Stimulated activated CD4-positive, alpha-beta T cell treated with anti-CD3 and anti-CD28 coated beads, Interleukin-4, amount 100 ng/mL, for 4 hours (primary cell): ENCODE measurements around the gene CCDC187.
A peak's percentile ranks its signal among the peaks of the same experiment; 100 is the strongest.
"Not testable (repeated sequence)": the region's sequence is repeated elsewhere in the genome, so short reads cannot be mapped to it uniquely, and the experiment has no call there.

ENCODE experiments used
- DNase-seq, 2 experiments: peaks; one replicate each; pipeline ENCODE4 v3.0.0-alpha.2; 2020

CCDC187 gene

DNA sequence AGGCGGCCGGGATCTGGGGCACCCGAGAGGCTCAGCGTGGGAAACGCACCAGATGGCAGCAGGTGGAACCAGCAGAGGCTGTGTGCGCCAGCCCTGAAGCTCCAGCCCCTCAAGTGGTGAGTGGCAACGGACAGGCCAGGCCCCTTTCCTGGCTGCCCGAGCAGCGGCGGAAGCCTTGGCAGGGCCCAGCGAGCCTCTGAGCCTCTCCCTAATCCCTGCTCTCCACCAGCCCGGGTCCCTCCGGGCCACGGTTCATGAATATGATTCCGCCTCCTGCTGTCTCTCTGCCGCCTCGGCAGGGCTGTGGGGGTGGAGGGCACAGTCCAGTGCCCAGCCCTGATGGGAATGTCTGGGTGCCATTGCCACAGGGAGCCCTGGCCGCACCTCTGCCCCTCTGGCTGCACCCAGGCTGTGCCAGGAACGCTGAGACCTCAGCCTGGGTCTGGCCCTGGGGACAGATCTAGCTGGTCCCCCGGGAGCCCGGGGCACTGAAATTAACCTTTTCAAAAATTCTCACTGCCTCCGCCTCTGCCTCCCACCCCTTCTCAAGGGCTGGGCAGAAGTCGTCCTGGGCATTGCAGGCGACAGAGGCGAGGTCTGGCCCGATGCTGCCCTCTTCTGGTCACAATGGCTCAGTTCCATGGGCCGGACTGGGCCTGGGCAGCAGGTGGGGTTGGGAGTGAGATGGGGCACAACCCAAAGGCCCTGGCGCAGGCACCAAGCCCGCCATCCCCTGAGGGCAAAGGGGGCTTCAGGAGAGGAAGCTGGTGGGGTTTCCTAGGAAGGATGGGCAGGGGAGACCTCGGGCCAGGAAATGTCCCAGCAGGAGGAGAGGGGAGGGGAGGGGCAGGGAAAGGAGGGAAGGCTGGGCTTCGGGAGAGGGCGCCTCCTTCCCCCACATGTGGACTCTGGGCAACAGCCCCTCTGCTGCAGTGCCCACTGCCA, 20.3 kb downstream of the CCDC187 start:
- DNase-seq: peak; percentile 66 to 69

DNA sequence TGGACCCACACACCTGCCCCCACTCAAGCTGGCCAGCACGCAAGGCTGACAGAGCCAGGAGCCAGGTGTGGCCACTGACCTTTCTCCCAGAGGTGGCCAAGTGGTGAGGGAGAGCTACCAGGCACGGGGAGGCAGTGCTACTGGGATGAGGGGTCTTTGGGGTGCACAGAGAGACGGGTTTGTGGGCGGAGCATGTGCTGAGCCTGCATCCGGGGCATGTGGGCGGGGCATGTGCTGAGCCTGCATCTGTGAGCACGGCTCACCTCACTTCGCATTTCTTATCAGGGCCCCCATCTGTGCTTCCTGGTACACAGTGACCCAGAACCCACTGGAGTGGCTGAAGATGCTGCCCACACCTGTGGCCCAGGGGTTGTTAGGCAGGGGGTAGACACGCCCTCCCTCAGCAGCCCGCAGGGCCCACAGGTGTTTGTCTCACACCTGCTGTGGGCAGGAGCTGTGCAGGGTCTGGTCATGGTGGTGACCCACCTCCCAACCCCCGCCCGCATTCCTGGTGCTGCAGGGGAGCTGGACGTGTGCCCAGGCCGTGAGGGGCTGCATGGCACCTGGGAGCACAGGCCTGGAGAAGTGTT, 21.5 kb downstream of the CCDC187 start:
- no peak for DNase-seq

DNA sequence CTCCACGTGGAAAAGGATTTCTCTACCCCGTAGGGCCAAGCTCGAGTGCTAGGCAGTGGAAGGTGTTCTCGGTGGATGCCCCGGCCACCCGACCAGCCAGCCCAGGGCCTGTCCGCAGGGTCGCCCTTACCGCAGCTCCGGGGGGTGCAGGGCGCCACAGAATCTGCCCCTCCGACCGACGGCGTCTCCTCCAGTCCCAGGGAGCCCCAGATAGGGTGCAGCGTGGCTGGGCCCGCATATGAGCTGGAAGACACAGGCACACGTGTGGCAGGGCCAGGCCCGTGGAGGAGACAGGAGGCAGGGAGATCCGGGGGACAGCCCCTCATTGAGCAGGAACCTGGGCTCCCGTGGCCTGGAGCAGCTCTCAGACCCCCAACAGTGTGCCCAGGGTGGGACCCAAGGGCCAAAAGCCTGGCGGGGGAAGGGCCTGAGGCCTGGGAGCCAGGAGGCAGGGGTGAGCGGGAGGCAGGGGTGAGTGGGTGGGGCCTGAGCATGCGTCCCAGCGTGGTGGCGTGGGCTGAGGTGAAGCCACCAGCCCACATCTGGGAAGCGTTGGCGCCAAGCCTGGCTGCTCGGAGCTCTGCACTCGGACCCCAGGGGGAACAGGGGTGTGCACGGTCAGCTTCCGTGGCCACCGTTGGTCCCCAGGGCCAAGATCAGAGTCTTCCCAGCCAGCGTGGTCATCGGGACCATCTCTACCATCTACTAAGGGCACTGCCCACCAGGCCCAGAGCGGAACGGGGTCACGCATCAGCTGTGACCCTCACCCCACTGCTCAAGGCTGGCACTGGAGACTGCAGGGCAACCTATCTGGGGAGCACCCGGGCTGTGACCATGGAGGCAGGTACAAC, 22.2 kb downstream of the CCDC187 start:
- no peak for DNase-seq

DNA sequence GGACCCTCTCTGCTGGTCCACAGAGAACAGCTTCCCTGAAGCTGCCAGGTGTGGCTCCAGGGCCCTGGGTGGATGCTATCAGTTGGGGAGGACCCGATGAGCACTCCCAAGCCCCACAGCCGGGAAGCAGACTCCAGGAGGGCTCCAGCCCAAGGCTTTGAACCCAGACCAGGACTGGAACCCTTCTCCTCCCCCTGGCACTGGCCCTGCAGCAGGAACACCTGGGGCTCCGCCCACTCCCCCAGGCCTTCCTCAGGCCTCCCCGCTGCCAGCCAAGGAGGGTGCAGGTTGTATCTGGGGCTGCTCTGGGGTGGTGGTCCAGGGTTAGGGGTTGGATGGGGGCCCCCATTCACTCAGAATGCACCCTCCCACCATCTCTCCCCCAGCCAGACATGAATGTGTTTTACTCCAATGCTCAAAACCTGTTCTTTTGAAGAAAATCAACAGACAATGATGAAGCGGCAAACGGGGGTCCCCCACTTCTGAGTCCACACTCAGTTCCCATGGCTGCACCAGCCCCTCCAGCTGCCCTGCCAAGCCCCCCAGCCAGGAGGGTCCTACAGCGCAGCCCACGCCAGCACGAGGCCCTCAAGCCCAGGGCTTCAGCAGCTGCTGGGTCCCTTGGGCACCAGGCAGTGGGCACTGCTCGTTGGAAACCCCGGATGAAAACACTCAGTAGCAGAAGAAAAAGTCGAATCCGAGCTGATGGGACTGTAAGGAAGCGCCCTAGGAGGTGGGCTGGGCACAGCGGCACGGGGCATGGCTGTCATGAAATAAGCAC, 23.2 kb downstream of the CCDC187 start:
- DNase-seq: no peak

DNA sequence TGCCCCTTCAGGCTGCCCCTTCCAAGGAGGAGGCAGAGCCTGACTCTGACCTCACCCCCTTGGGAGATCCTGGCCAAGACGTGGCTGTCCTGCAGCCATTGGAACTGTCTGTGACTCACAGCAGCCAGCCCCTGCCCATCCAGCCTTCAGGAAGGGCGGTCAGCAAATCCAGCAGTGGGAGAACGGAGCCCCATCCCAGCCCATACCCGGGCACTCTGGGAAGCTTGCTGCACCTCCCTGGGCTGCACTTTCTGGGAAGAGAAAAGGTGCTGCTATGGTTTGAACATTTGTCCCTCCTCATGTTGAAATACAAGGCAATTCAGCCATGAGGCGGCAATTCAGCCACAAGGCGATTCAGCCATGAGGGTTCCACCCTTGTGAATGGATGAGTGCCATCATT, 24.4 kb downstream of the CCDC187 start:
- DNase-seq: no peak

DNA sequence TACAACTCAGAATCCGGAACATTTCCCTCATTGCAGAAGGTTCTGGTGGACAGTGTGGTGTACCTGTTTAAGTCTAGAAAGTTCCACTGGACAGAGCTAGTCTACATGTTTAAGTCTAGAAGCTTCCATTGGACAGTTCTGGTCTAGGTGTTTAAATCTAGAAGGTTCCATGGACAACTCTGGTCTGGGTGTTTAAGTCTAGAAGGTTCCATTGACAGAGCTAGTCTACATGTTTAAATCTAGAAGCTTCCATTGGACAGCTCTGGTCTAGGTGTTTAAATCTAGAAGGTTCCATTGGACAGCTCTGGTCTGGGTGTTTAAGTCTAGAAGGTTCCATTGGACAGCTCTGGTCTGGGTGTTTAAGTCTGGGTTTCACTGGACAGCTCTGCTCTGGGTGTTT, 25.0 kb downstream of the CCDC187 start:
- DNase-seq: no peak

DNA sequence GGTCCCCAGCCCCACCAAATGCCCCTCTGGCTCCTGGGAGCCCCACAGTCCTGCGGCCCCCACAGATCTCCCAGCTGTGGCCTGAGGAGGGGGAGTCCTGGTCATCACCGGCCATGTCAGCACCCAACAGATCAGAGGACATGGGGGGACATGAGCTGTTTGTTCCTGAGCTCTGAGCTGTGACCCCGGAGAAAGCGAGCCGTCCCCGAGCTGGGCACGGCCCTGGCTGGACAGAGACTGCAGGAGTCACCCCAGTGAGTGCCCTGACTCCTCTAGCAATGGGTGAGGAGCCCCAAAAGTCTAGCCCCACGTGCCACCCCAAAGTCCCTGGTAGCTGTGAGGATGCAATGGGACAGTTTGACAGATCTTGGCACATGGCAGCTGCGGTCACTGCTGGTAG, 25.7 kb downstream of the CCDC187 start:
- no peak for DNase-seq

DNA sequence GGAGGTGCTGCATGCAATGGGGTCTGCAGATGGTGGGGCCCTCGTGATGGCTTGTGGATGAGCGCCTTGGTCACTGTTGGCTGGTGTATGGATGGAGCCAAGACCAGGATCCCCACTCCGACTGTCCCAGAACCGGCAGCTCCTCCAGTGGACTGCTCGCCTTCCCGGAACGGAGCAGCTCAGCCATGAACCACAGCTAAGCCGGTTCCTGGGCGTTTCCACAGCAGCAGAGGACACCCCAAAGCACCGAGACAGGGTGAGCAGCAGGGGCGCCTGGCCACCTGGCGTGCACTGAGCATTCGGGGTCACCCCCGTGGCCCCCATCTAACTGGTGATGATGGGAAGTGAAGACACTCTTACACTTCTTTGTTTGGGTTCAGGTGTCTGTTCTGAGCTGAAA, 26.1 kb downstream of the CCDC187 start:
- no peak for DNase-seq

DNA sequence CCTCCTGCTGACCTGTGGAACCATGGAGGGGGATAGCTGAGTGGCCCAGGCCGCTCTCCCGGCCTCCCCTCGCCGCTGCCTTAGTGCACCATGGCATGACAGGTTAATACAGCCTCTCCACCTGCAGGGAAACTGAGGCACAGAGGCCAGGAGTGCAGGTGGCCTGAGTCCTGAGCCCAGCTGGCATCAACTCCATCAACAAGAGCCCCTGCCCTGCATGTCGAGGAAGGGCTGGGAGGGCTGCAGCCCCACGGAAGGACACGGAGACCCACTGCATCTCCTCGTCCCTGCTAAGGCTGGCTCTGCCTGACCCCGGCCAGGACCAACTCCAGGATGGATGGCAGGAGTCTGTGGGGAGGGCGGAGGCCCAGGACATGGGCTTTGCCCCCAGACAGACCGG, 27.2 kb downstream of the CCDC187 start:
- no peak for DNase-seq

DNA sequence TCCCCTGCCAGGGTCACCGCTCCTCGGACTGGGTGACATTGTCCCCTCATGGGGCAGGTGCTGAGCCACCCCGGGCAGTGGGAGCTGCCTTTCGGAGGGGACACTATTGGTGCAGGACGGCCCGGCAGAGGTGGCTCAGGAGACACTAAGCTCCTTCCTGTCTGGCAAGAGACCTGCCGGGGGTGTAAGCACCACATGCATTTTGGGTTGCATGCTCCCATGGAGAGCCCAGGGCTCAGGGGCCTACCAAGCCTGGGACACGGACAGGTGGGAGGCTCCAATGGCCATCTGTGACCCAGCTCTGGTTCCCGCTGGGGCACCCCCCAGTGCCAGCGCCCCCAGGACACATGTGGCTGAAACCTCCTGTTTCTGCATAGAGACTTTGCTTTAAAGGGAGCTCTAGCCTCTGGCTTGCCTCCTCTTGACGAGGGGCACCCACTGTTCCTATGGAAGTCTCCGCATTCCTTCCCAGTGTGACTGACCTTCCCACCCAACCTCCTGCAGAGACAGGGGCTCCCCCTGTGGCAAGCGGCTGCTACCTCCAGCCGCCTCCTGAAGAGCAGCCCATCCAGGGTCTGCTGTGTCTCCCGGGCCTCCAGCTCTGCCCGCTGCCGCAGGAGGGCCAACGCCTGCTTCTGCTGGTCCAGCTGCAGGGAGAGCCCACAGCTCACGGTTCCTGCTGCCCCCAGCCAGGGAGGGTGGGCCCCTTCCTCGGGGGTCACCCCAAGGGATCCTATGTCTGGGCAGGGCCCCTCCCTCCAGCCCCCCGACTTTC, 28.1 kb downstream of the CCDC187 start:
- DNase-seq: no peak

DNA sequence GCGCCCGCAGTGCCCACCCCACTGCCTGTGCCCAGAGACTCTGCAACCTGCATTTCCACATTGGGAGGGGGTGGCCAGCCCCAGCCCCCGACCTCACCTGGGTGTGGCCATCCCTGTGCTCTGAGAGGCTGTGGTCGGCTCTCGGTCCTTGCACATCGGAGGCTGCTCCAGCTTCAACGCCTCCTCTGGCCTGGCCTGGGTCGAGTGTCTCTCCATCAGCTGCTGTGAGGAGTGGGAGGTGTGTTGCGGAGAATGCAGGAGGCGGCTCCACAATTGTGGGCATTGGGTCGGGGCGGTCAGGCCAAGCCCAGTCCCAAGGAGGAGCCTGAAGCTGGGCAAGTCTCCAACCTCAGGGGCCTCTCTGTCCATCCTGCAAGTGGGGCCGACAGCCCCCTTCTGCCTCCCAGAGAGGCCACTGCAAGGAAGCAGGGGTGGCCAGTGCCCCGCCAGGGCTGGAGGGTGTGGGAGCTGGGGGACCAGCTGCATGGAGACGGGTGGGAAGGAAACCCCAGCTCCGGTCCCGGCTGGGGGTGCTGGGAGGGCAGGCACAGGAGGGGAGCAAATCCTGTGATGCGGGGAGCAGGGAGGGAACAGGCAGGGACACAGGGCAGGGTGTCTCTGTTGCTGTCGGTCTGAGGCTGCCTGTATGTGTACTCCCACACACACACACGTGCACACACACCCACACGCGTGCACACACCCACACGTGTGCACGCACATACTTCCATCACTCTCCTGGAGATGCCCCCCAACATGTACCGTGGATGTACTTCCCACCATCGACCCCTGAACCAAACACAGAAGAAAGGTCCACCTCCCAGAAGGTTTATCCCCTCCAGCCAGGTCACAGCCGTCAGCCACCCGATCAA, 28.9 kb downstream of the CCDC187 start:
- DNase-seq: no peak

DNA sequence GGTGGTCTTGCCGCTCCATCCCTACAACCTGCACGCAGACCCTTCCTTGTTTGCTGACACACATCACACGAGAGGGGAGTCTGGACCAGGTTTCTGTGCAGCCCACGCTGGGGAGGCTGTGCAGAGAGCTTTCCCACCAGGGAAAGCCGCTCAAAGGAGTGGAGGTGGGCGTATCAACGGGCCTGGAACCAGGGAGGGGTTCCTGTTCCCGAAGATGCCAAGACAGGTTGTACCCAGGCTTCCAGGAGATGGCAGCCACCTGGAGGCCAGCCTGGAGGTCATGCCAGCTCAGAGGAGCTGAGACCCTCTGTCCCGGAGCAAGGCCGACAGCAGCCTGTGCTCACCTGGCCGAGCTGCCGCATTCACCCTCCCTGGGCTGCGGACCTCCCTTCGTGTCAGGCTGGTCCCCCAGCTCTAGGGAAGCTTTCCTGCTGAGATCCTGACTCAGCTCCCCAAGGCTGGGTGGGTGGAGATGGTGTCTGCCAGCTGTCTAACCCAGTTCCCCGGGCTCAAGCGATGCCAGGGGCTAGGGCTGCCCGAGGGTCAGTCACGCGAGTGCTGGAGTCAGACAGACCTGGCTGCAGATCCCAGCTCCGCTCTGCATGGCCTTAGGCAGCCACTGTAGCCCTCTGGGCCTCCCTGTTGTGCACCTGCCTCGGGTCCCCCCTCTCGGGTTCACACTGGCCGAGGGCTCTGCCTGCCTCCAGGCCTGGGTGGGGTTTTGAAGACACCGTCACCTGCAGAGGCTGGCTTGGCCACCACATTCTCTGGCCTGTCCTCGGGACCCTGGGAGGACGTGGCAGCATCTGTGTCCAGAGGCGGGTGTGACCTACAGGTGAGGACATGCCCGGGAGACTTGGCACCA, 29.7 kb downstream of the CCDC187 start:
- no peak for DNase-seq

DNA sequence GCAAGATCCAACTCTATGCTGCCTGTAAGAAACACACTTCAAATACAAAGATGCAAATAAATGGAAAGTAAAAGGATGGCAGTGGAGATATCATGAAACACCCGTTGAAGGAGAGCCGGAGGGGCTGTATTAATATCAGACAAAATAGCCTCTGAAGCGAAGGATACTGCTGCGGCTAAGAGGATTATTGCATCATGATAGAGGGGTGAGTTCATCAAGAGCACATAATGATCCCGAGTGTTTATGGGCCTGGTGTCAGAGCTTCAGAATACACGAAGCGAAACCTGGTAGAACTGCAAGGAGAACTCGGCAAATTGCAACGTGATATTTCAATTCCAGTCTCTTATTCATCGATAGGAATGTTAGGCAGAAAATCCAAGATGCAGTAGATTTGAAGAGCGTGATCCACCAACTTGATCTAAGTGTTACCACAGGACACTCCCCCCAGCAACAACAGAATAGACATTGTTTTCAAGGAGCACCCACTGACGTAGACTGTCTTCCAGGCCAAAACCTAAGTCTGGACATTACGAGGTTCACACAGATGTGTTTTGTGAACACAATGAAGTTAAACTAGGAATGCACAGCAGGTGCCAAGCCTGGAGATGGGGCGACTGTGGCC, 30.5 kb downstream of the CCDC187 start:
- DNase-seq: no peak

DNA sequence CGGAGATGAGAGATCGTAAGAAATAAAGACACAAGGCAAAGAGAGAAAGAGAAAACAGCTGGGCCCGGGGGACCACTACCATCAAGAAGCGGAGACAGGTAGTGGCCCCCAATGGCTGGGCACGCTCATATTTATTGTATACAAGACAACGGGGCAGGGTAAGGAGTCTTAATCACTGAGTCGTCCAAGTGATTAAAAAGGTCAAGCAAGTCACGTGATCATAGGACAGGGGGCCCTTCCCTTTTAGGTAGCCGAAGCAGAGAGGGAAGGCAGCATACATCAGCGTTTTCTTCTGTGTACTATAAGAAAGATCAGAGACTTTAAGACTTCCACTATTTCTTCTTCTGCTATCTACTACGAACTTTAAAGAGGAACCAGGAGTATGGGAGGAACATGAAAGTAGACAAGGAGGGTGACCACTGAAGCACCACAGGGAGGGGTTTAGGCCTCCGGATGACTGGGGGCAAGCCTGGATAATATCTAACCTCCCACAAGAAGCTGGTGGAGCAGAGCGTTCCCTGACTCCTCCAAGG, 33.7 kb downstream of the CCDC187 start:
- DNase-seq: no peak

DNA sequence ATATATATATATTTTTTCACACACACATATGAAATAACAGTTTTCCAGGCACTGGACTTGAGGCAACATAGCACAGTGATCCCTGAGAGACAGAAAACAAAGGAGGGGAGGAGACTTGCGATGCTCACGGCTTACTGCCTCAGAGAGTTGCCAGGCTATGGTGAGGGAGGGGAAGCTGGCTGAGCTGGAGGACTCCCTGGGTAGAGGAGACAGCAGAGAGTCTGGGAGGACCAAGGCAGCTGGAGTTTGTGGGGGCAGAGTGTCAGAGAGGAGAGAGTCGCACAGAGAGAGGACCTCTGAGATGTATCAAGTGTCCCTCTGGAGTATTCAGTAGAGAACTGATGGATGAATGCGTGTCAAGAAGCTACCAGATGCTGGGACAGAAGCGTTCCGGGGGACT, 35.2 kb downstream of the CCDC187 start:
- DNase-seq: no peak

DNA sequence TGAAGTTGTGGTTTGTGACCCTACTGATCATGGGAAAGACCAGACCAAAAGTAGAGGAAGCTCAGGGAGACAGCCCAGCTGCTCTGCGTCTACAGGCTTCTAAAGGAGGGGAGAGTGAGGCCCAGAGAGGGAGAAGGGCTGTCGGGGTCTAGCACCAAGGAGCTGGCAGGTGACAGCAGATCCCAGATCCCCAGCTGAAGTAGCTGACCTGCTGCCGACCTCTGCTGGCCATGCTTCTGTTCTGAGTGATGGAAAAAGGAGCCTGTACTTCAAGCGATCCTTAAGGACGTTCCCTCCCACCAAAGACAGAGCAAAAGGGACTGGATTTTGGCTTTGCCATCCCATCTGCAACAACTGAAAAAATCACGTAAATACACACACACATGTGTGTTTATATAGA, 35.6 kb downstream of the CCDC187 start:
- DNase-seq: no peak

DNA sequence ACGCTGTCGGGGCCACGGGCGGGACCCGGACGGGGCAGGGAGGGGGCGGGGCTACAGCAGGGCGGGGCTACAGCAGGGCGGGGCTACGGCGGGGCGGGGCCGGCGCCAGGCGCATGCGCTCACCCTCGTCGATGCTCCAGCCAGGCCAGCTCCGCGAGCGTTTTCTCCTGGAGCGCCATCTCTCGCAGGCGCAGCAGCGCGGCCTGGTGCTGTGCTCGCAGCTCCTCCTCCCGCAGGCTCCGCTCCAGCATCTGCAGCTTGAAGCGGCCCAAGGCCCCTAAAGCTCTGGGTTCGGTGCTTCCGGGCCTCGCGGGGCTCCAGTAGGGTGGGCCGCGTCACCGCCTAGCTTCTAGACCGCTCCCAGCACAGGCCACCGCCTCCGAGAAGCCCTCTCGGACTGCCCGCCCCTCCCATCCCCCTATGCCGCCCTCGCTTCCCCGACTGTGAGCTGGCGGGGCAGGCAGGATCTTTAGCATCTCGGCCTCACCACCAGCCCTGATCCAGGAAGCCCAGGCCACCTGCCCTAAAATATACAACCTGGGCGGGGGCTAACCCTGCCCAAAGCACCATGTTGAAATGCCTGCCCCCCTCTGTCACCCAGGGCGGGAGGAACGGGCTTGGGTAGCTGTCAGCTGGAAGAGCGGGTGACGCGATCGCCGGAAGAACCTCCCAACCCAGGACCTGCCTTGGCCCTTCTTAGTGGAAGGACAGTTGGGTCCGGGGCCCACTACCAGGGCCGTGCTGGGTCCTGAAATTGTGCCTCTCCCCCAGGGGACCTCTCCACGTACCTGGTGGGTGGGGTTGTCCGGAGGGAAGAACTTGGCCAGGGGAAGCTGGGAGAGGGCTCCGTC, 36.4 kb downstream of the CCDC187 start:
- peak; percentile 80 to 86 for DNase-seq

DNA sequence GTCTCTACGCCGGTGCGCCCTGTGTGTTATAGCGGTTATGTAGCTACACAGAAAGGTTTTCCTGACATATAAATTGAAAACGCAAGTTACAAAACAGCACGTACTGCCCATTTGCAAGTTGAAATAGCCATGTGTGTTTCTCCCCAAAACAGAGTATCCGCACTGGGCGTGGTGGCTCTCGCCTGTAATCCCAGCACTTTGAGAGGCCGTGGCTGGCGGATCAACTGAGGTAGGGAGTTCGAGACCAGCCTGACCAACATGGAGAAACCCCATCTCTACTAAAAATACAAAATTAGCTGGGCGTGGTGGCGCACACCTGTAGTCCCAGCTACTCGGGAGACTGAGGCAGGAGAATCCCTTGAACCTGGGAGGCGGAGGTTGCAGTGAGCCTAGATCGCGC, 37.3 kb downstream of the CCDC187 start:
- not testable (repeated sequence) for DNase-seq
